CD4-positive, alpha-beta T cell treated with Interleukin-12 subunit alpha and Interleukin-12 subunit beta, for 1 hour (primary cell): ENCODE results near the gene CSF3.
A peak's percentile ranks its signal among the peaks of the same experiment; 100 is the strongest.

Experiments
- DNase-seq: peaks from one replicate; pipeline ENCODE4 v3.0.0-alpha.2; 2020

The CSF3 gene, protein sequence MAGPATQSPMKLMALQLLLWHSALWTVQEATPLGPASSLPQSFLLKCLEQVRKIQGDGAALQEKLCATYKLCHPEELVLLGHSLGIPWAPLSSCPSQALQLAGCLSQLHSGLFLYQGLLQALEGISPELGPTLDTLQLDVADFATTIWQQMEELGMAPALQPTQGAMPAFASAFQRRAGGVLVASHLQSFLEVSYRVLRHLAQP

GRCh38 chr17:40015005-40015997 is at the start of gene CSF3:
Gene CSF3 (plus strand): TSS chr17:40015440. CDS start chr17:40015475, 35 bp downstream.
- DNase-seq, result no peak

DNA sequence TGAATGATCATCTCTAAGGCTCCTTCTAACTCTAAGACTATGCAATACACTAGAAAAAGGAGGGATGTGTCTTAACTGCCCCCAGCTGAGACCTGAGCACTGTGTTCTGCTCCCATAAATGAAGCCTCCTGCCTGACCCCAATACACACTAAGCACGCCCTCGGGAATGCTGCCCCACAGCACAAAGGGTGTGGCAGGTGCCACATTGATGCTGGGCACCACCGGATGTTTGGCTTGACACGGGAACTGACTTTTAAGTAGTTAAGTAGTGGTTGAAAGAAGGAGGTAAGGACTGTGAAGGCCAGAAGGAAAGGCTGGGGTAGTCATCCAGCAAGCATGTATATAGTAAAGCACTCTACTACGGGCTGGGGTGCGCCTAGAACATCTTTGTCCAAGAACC is 48.5 kb upstream of the CSF3 start:
- DNase-seq, result no peak

DNA sequence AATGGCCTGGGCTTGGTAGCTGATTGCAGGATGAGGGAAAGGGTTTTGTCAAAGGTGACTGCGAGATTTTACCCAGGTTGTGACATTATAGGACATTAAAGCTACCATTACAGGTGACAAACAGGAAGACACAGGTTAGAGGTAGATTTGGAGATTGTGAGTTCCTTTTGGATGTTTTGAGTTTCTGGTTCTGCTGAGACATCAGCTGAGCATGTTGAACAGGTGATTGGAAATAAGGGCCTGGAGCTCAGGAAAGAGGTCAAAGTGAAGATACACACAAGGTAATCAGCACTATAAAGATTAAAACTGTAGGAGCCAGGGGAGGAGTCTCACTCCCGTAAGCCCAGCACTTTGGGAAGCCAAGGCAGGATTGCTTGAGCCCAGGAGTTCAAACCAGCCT is 46.5 kb upstream of the CSF3 start:
- no peak for DNase-seq

GRCh38 chr17:39969375-39969774 is 45.9 kb upstream of the CSF3 start:
- DNase-seq, result no peak

- DNase-seq, result no peak
Measured at GRCh38 chr17:39970157-39970692, 45.0 kb upstream of the CSF3 start.

- DNase-seq, result no peak
Measured at GRCh38 chr17:39971076-39971603, 44.1 kb upstream of the CSF3 start.

DNA sequence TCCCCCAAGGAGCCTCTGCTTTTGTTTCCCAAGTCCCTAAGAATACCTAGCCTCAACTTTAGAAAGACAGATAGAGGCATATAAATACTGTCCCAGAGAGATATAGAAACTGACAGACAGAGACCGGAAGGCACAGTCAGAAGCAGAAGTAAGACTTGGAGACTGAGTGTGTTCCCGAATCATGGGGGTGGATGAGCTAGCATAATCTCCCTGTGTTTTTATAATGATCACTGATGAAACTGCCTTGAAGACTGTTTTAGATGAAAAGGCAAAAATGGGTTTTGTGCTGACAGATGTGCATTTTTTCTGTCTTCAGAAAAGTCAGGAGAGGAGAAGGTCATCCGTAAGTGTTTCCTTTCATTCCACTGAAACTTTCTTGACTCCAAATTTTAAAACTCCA is 43.0 kb upstream of the CSF3 start:
- no peak for DNase-seq

DNA sequence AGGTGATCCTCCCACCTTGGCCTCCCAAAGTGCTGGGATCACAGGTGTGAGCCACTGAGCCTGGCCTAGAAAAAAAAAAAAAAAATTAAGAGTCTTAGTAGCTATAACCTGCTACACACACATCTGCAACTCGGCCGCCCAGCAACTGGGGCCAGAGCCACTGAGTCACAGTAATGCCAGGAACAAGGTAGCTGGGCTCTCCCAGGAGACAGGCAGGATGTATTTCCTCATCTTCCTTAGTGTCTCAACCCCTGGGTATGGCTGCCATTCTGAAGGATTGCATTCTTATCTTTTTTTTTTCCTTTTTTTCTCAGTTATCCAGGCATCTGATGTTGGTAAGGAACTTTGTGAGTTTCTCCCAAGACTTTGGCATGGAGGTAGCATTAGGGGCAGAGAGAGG is 41.7 kb upstream of the CSF3 start:
- no peak for DNase-seq

- no peak for DNase-seq
Measured at GRCh38 chr17:39974433-39974832, 40.8 kb upstream of the CSF3 start.

DNA sequence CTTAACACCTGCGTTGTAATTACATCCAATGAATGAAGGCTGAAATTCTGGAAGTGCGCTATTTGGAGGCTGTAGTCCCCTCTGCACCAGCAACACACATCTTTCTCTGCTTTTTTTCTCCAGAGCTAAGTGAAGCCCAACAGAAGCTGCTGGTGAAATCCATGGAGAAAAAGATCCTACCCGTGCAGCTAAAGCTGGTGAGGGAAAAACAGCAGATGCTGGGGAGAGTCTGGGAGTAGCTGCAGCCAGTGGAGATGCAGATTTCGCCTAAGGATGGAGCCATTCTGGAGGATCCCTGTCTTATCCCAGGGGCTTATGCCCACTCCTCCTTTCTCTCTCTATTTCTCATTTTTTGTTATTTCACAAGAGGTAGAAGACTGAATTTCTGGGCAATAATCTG is 39.4 kb upstream of the CSF3 start:
- DNase-seq, result no peak

- no peak for DNase-seq
Measured at GRCh38 chr17:39979016-39979670, 36.1 kb upstream of the CSF3 start.

DNA sequence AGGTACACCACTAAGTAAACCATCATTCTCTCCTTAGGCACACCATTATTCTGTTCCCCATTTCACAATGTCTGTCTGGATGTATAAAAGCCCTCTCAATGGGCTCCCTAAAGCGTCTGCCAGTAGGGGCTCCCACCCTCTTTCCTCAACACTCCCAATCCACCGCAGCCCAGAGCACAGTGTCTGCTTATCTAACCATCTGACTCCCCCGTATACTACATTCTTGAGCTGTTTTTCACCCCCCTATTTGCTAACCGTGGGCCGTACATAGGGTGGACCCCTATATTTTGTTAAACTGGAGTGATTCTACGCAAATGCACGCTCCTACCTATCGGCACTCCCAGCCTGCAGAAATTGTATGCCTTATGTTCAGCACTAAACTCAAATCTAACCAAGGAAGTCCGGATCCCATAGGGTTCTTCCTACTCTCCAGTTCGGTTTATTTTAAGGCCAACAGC is 35.3 kb upstream of the CSF3 start:
- DNase-seq, result no peak

GRCh38 chr17:39980351-39981206 is 34.7 kb upstream of the CSF3 start, which contains the start of gene PSMD3:
Gene PSMD3 (plus strand): TSS chr17:39980807. CDS start chr17:39980971, 164 bp downstream.
- peak; percentile 100 for DNase-seq

DNA sequence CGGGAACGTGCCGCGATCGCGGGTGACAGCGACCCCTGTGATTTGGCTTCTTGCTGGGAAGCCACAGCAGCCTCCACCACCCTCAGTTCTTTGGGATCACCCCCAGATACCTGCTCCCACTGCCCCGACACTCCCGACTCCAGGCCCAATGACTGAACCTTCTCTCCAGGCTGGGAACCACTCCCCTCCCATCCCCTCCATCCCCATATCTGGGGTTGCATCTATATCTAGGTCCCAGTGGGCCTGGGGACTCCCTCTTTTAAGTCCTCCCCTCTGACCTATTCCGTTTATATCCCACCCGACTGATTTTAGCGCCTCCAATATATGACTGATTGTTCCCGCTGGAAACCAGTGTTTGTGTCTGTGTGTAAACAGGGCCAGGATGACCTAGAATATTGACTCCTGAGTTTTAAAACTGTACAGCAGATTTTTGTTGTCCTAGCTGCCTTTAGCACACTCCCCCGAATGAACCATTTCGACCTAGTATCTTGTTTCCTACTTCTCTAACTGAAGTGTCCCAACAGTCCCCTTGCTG is 34.0 kb upstream of the CSF3 start:
- peak; percentile 4 for DNase-seq

DNA sequence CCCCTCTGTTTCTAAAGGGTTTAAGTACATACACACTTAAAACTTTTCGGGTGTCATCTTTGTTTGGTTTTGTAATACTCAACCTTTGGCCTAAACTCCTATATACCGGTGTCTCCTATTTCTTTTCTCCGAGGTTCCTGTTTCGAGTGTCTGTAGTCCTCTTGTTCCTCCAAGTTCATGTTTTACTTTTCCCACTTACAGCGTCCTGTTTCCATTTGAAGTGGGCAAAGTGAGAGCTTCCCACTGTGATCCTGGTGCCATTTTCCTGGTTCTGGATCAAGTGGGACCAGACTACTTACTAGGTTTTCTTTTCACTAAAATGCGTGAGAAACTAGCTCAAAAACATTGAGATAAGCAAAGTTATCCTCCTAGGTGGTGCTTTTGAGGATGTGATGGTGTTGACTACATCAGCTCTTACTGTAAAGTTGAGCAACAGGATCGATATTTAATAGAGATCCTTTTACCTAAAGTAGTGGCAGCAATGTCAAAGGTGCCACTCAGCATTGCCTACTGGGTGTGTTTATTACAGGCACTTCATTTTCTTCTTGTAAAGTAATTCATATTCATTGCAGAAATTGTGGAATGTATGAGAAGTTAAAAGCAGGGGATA is 33.4 kb upstream of the CSF3 start:
- no peak for DNase-seq

- DNase-seq, result no peak
Measured at GRCh38 chr17:39988206-39988810, 26.9 kb upstream of the CSF3 start.

DNA sequence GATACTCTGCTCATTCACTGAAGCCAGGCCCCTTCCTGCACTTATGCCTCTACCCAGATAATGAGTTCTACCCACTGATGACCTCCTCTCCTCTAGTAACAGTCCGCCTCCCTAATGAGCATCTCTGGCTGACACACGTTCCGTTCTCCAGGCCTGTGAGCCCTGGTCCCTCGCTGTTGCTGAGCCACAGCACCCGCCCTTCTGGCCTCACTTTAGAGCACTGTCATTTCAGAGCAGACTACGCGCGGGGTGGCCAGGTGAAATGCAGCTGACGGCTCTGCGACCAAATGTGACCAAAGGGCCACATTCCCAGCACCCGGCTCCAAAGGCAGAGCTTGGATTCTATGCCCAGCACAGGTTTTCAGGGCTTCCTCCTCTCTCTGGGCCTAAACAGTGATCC is 20.8 kb upstream of the CSF3 start:
- DNase-seq, result no peak

GRCh38 chr17:39995438-39995837 is 19.8 kb upstream of the CSF3 start:
- DNase-seq, result no peak

DNA sequence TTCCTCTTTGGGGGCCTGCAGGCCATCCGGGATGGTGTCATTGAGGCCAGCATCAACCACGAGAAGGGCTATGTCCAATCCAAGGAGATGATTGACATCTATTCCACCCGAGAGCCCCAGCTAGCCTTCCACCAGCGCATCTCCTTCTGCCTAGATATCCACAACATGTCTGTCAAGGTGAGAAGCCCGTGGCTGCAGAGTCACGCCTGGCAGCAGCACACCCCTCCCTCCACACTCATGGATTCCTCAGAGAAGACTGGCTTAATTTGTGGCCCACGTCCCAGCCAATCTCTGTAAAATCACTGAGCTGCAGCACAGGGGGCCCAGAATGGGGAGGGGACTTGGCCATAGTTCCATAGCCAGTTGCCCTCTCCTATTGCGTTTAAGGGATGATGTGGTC is 19.1 kb upstream of the CSF3 start:
- no peak for DNase-seq

DNA sequence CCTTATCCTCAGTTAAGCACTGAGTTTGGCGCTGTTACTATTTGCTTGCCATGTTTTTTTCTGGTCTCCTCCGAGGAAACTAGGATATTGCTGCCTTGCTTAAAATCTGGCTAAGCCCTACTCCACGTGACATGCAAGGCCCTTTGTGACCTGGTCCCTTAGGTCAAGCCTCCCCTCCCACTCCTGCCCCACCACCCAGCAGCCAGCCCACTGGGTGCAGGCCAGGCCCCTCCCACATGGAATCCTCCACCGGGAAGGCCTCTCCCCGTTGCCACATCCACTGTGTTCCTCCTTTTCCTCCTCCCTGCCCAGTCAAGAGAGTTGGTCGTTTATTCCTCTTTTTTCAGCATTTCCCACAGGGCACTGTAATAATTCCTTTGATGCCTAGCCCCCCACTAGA is 18.4 kb upstream of the CSF3 start:
- DNase-seq, result no peak

- no peak for DNase-seq
Measured at GRCh38 chr17:39997543-39997942, 17.7 kb upstream of the CSF3 start.
